NCI-H69 (cell line): ENCODE data around the gene HPS4.

Experiments used
- DNase-seq: peaks from one replicate; lab custom pipeline; 2025; lab: John Stamatoyannopoulos, UW

The HPS4 gene

GRCh38 chr22:26464312-26464711, 19.3 kb downstream of the HPS4 start:
- DNase-seq, result no peak

- DNase-seq, result no peak
Measured at GRCh38 chr22:26463688-26464087, 19.9 kb downstream of the HPS4 start.

- DNase-seq, result peak; percentile 54
Measured at GRCh38 chr22:26463101-26463661, 20.4 kb downstream of the HPS4 start.

- DNase-seq, result peak; percentile 41
Measured at GRCh38 chr22:26462641-26463040, 20.9 kb downstream of the HPS4 start.

GRCh38 chr22:26462051-26462450, 21.5 kb downstream of the HPS4 start:
- DNase-seq, result no peak

GRCh38 chr22:26461188-26461810, 22.3 kb downstream of the HPS4 start:
- DNase-seq, result peak; percentile 65

- DNase-seq, result no peak
Measured at GRCh38 chr22:26460202-26460601, 23.4 kb downstream of the HPS4 start.

- DNase-seq, result no peak
Measured at GRCh38 chr22:26457661-26458272, 25.8 kb downstream of the HPS4 start.

GRCh38 chr22:26453812-26454500, 29.6 kb downstream of the HPS4 start:
- peak; percentile 9 for DNase-seq

GRCh38 chr22:26453216-26453615, 30.4 kb downstream of the HPS4 start:
- no peak for DNase-seq

- DNase-seq, result no peak
Measured at GRCh38 chr22:26452236-26453016, 31.2 kb downstream of the HPS4 start.

GRCh38 chr22:26450453-26451185, 33.0 kb downstream of the HPS4 start:
- DNase-seq, result no peak

- DNase-seq, result no peak
Measured at GRCh38 chr22:26448941-26449340, 34.6 kb downstream of the HPS4 start.

GRCh38 chr22:26448334-26448733, 35.2 kb downstream of the HPS4 start:
- DNase-seq, result no peak

GRCh38 chr22:26447584-26448329, 35.8 kb downstream of the HPS4 start:
- DNase-seq, result peak; percentile 25

- no peak for DNase-seq
Measured at GRCh38 chr22:26446808-26447515, 36.6 kb downstream of the HPS4 start.

- DNase-seq, result peak; percentile 29
Measured at GRCh38 chr22:26445577-26446275, 37.9 kb downstream of the HPS4 start.

- no peak for DNase-seq
Measured at GRCh38 chr22:26444777-26445176, 38.8 kb downstream of the HPS4 start.

- DNase-seq, result no peak
Measured at GRCh38 chr22:26443901-26444690, 39.5 kb downstream of the HPS4 start.
